Stimulated activated CD4-positive, alpha-beta T cell treated with anti-CD3 and anti-CD28 coated beads, TNF-alpha, amount 100 ng/mL, for 4 hours (primary cell): ENCODE measurements around the gene CYP24A1.

Experiments used
- DNase-seq, 3 experiments: peaks; one replicate each; pipeline ENCODE4 v3.0.0-alpha.2; 2020; ENCODE audit warnings: low read depth in 3 of 3

CYP24A1 gene

DNA sequence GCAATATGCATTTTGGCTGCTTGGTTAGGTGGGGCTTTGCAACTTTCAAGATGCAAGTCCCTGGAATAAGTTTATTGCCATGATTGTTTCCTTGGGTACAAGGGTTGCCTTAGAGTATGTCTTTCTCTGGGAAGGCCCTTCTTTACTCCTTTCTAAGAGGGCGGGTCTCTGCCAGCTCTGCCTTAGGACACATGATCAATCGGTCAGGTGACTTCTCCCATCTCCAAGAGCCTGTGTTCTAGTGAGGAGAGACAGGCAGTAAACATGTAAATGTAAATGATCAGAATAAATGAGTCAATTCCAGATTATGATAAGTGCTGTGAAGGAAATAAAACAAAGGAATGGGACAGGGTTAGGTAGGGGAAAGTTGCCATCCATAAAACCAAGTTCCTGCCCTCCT lies 60.2 kb downstream of the CYP24A1 start:
- DNase-seq: no peak

DNA sequence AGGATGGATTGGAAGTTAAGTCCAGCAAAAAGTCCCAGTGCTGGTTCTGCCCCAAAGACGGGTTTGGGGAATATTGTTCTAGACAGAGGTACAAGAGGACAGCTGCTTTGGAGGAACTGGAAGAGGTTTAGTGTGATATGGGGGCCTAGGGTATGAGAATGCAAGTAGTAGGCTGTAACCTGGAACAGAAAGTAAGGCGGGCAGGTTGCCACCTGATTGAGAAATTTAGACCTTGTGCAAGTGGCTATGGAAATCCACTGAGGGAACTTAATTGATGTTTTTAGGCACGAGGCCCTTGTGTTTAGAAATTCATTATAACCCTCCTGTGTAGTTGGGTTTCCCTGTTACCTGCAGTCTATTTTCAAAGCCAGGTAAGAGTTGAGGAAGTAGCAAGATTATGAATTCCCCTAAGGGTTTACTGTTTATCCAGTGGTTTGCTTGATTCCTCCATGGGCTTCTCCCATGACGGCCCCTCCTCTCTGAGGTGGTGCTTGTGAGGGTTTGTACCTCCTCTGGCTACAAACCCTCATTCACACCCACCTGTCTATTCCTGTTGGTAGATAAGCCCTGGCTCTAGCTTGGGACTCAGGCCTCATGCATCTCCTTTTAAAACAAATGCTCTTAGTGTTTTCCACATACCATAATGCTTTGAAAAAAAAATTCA lies 61.4 kb downstream of the CYP24A1 start:
- DNase-seq: no peak

DNA sequence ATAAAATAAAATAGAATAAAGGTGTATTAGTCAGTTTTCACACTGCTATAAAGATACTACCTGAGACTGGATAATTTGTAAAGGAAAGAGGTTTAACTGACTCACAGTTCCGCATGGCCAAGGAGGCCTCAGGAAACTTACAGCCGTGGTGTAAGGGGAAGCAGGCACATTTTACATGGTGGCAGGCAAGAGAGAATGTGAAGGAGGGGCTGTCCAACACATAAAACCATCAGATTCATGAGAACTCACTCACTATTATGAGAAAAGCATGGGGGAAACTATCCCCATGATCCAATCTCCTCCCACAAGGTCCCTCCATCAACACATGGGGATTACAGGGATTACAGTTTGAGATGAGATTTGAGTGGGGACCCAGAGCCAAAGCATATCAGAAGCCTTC lies 62.3 kb downstream of the CYP24A1 start:
- no peak for DNase-seq

DNA sequence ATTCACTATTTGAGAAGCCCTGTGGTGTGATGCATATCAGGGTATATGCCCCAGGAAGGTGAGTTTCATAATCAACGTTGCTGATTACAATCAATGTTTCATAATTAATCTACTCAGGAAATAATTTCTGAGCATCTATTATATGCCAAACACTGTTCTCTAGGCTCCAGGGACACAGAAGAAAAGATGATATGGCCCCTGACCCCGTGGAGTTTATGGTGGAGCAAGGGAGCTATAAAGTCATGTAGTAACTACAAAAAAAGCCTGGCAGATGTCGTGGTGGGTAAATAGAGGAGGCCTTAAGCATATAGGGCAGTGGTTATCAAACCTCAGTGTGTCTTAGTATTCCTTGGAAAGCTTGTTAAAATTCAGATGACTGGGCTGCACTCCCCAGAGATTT lies 63.3 kb downstream of the CYP24A1 start:
- DNase-seq: no peak

DNA sequence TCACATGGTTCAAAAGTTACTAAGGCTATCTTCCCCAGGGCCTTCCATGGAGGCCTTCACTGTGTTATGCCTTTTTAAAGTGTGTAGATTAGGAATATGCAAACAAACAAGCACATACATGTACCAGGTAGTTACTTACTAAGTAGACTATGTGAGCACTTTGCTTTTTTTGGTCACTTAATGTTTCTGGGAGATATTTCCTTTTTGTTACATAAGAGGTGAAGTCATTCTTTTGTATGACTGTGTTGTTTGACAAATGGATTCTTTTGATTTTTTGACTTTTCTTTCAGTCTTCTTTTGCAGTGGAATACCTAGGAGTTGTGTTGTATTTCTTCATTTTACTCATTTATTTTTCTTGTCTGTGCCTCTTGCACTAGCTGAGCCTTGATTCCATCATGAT lies 63.7 kb downstream of the CYP24A1 start:
- no peak for DNase-seq

DNA sequence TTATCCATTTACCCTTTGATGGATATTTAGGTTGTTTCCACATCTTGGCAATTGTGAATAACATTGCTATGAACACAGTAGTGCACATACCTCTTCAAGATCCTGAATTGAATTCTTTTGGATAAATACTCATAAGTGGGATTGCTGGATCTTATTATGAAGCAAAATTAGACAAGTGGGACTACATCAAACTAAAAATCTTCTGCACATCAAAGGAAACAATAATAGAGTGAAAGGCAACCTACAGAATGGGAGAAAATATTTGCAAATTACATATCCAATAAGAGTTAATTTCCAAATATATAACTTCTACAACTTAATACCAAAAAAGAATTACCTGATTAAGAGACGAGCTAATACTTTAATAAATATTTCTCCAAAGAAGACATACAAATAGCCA lies 65.0 kb downstream of the CYP24A1 start:
- DNase-seq: no peak

DNA sequence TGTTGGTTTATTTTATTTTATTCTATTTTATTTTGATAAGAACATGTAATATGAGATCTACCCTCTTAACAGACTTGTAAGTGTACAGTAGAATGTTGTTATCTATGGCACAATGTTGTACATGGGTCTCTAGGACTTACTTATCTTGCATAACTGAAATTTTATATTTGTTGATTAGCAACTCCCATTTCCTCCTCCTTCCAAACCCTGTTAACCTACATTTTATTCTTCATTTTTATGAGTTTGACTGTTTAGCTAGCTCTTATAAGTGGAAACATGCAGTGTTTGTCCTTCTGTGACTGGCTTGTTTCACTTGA lies 65.5 kb downstream of the CYP24A1 start:
- no peak for DNase-seq

DNA sequence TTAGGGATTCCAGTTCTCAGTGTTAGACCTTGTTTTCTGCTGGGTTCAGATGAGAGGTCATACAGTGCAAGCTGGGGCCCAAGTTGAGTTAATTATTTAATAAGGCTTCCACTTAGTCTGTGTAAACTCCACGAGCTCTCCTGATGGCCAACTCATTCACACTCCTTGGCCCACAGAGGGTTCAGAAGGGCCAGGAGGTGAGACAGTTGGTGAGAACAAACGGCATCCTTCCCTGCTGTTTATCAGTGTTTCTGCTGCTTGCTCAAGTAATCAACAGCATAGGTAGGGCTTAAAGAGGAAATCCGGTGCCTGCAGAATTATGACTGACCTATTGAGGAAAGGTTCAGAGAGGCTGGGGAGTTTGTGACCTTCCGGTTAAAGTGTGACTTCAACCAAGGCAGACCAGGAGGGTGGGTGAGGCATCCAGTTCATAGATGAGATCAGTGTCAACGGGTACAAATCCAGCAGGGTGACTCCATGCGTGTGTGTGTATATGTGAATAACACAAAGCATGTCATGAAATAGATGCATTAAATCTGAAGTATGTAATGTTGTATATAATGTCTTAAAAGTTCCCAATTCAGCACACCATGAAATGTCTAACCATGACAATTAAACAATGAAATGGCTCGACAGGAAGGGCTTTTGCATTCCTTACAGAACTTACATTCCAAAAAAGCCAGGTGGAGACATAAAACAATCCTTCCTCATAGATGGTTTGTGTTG lies 66.0 kb downstream of the CYP24A1 start:
- no peak for DNase-seq

DNA sequence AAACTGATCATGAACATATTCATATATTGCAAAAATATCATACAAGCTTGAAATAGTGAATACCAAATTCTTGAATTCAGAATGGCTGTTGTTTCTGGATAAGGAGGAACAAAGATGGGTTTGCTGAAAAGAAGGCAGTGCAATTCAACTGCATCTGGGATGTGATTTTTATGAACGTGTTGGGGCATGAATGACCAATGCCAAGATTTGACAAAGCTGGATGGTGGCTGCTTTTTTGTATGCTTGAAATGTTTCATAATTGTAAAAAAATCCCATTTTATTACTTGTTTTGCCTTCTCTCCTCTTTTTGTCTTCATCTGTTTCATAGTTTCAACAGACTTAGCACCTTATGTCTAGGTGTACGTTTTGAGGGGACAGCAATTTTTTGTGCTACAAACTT lies 66.6 kb downstream of the CYP24A1 start:
- no peak for DNase-seq

DNA sequence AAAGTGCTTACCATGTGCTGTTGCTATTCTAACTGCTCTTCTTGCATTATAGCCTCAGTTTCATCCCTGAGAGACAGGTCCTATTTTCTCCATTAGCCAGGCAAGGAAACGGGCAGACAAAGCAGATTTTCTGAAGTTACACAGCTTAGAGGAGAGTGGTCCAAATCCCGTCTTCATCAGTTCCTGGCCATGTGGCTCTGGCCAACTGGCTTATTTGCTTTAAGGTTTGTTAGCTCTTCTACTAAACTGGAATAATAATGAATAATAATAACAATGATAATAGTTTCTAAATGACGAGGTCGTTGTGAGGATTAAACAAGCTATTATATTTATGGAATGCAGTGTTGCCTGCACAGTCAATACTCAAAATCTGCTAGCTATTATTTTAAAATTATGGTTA lies 67.6 kb downstream of the CYP24A1 start:
- no peak for DNase-seq

DNA sequence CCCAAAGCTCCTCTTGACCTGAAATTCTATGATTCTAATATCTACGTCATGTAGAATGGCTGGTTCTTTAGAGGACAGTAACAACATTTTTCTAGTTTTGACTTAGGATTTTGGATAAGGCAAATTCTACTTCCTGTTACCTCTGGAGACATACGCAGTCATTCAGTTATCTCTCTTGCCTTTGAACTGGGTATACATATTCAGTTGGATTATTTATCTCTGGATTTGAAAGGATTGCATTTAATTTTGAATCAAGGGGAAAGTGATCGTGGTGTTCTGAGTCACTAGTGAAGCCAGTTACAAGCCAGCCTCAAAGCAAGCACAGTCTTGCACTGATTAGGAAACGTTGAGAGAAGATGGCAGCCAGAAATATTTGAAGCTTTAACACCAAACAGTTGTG lies 68.1 kb downstream of the CYP24A1 start:
- no peak for DNase-seq

DNA sequence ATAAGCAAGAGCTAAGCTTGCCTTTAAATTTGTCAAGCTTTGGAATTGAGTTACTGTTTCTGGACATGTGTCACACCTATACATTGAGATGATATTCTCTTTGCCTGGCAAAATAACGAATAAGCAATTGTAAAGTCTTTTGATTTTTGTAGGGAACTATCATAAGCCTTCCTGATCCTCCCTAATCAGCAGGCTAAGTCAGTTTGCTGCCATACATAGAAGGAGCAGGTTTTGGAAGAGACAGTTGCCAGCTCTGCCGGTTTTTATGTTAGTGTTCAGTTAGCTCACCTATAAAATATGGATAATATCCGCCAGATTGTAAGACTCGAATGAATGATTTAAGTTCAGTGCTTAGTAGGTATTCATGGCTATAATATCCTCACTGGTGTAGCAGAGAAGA lies 69.0 kb downstream of the CYP24A1 start:
- DNase-seq: no peak

DNA sequence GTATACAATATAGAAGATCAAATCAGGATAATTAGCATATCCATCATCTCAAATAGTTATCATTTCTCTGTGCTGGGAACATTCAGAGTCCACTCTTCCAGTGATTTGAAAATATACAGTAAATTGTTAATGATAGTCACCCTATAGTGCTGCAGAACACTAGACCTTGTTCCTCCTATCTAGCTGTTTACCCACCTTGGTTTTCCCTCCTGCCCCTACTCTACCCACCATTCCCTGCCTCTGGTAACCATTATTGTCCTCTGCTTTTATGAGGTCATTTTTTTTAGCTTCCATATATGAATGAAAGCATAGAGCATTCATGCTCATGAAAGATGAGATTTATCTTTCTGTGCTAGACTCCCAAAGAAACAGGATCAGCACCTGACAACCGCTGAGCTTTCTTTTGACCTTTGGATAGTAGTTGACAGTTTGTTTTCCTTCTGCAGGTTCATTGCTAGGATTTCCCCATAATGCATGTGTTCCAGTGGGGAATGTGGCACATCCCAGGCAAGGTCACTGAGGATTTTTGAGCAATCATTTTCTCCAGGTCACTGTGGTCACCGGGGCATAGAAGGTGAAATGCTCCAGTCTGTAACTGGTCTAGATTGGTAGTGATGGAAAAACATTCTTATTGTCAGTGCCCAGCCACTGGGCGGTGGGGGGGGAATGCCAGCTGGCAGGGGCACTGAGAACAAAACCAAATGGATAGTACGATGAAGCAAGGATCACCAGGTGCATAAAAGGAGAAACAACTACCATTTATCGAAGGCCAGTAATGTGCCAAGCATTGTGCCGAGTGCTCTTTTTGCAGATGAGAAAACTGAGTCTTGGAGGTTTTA lies 69.8 kb downstream of the CYP24A1 start:
- no peak for DNase-seq
